HG03342 (cell line): Measurements from ENCODE around the gene NECAB3.
"Not testable (repeated sequence)": the region's sequence is repeated elsewhere in the genome, so short reads cannot be mapped to it uniquely, and the experiment has no call there.

Source experiments
- ATAC-seq: cut with Tn5 transposase; IDR thresholded peaks from one replicate; pipeline ENCODE4 v1.9.1; 2021; ENCODE audit warnings: mild to moderate bottlenecking, moderate library complexity; ENCODE audit not compliant: unreplicated experiment

The NECAB3 gene

GRCh38 chr20:33674294-33675135, at the start of gene NECAB3:
TSS of gene NECAB3 (minus strand) at chr20:33674428. CDS start at chr20:33674352, 76 bp downstream.
- peak; percentile 54 for ATAC-seq

GRCh38 chr20:33721391-33722140, 47.3 kb upstream of the NECAB3 start:
- no peak for ATAC-seq

- ATAC-seq, result peak; percentile 87
These were observed 45.9 kb upstream of the NECAB3 start, which contains the start of gene PXMP4 for GRCh38 chr20:33719989-33720709. TSS of gene PXMP4 (minus strand) at chr20:33720310. CDS start at chr20:33720207, 103 bp downstream.

- no peak for ATAC-seq
These were observed 45.2 kb upstream of the NECAB3 start for GRCh38 chr20:33719277-33719988.

- no peak for ATAC-seq
These were observed 42.3 kb upstream of the NECAB3 start for GRCh38 chr20:33716498-33716897.

GRCh38 chr20:33713865-33714367, 39.7 kb upstream of the NECAB3 start:
- ATAC-seq, result no peak

GRCh38 chr20:33711446-33711738, 37.2 kb upstream of the NECAB3 start:
- ATAC-seq, result no peak

GRCh38 chr20:33710681-33711445, 36.6 kb upstream of the NECAB3 start:
- no peak for ATAC-seq

- no peak for ATAC-seq
These were observed 35.8 kb upstream of the NECAB3 start for GRCh38 chr20:33709905-33710541.

GRCh38 chr20:33709398-33709797, 35.2 kb upstream of the NECAB3 start:
- no peak for ATAC-seq

GRCh38 chr20:33707668-33708067, 33.4 kb upstream of the NECAB3 start:
- no peak for ATAC-seq

- ATAC-seq, result no peak
These were observed 30.1 kb upstream of the NECAB3 start for GRCh38 chr20:33704197-33704924.

- ATAC-seq, result no peak
These were observed 29.4 kb upstream of the NECAB3 start for GRCh38 chr20:33703498-33704137.

GRCh38 chr20:33702861-33703260, 28.6 kb upstream of the NECAB3 start:
- no peak for ATAC-seq

GRCh38 chr20:33701629-33702450, 27.6 kb upstream of the NECAB3 start:
- no peak for ATAC-seq

- not testable (repeated sequence) for ATAC-seq
These were observed 26.6 kb upstream of the NECAB3 start for GRCh38 chr20:33700696-33701441.

- not testable (repeated sequence) for ATAC-seq
These were observed 24.7 kb upstream of the NECAB3 start for GRCh38 chr20:33698966-33699365.
